ENCODE results near the gene MACC1.

- TF ChIP-seq SMC3 (IDR thresholded peaks at IDR 0.05; ENCODE audit: low read depth, low read length) (no peak), CTCF (IDR thresholded peaks at IDR 0.05) (no peak), RCOR1 (IDR thresholded peaks at IDR 0.05; ENCODE audit: low read length) (no peak)
These were observed 18.1 kb upstream of the MACC1 start for GRCh38 chr7:20235288-20235687.
